HG03045 (cell line): ENCODE data around the gene RMC1.
"Not testable (repeated sequence)": the region's sequence is repeated elsewhere in the genome, so short reads cannot be mapped to it uniquely, and the experiment has no call there.

ENCODE experiments used
- ATAC-seq: cut with Tn5 transposase; IDR thresholded peaks from one replicate; pipeline ENCODE4 v1.9.1; 2021; ENCODE audit warnings: mild to moderate bottlenecking, moderate library complexity; ENCODE audit not compliant: unreplicated experiment

The RMC1 gene

GRCh38 chr18:23495723-23496440, 7.4 kb upstream of the RMC1 start:
- no peak for ATAC-seq

DNA sequence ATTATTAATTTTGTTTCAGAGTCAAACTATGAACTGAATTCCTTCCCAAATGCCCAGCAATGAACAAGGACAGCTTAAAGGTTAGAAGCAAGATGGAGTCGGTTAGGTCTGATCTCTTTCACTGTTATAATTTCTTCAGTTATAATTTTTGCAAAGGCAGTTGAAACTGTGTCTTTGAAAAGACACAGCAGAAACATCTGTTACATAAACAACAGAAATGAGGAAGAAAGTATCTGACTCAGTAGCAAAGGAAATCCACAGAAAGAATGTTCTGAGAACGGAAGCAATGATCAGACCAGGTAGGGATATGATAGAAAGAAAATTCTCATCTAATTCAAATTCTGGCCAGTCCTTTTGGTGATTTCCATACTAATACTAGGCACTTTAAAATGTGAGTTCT, 5.2 kb upstream of the RMC1 start:
- ATAC-seq = no peak

DNA sequence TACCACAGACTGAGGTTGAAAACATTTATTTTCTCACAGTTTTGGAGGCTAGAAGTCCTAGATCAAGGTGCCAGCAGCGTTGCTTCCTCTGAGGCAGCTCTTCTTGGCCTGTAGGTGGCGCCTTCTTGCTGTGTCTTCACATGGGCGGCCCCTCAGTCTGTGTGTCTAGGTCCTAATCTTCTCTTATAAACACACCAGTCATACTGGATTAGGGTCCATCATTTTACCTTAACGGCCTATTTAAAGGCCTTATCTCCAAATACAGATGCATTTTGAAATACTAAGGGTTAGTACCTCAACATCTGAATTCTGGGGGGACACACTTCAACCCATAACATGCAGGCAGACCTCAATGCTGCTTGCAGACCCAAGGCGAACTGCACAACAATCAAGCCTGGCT, 4.4 kb upstream of the RMC1 start:
- ATAC-seq = no peak

DNA sequence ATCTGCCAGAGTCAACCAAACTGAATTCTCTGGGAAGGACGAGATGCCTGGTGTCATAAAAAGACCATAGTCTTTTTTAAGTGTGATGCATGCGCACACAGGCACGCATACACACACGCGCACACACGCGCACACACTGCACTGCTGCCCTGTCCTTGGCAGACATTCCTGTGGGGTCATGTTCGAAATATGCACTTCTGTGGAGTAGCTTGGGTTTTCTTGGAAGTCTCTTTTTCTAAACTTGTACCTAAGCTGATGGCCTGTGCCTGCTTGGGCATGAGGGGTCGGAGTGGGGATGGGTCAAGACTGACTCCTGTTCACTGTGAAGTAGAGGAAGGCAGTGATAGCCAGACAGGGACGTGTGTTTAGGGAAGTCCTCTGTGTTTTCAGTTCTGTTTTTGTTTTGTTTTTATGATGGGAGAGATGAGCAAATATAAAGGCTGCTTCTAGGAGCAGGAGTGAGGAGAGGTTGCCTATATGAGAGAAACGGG, 4.0 kb upstream of the RMC1 start:
- no peak for ATAC-seq

DNA sequence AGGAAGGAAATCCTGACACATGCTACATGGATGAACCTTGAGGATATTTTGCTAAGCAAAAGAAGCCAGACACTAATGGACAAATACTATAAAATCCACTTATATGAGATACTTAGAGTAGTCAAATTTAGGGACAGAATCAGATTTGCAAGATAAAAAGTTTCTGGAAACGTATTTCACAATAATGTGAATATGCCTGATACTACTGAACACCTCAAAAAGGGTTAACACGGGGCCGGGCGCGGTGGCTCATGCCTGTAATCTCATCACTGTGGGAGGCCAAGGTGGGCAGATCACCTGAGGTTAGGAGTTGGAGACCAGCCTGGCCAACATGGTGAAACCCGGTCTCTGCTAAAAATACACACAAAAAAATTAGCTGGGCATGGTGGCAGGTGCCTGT, 1.7 kb upstream of the RMC1 start:
- ATAC-seq = no peak

DNA sequence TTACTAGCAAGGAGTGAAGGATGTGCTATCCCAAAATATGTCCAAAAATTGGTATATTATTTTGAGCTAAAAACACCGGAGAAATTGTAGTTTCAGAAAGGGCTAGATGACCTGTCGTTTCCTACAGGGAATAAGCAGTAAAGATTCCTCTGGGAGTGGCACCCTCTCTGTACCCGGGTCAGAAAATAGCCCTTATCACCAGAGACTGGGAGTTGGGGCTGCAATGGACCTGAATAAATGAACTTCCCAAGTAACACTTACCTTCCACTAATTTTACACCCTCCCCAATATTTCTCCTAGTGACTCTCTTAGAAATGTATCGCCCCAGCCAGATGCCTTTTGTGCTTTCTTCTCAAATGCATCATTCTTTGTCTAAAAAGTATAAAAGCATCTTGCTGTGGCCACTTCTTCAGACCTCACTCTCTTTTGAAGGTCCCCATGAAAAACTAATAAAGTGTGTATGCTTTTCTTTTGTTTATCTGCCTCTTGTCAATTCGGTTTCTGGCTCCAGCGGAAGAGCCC, 734 bp upstream of the RMC1 start:
- ATAC-seq = no peak

DNA sequence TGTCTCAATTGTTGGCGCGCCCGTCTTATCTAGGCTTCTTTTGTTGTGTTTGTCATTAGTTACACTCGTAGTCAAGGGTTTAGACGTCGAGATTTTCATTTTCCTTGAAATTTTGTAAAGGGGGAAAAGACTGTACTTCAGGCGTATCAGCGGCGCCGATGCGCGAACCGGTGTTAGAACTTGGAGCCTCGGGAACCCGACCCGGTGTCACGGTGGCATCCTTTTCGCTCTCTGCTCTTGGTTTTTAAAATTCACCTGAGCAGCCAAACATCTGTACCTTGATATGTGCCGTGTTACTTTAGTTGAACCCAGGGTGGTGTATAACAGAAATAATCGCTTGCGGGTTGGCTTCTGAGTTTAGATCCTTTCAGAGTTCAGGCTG, 643 bp downstream of the RMC1 start:
- ATAC-seq = no peak

DNA sequence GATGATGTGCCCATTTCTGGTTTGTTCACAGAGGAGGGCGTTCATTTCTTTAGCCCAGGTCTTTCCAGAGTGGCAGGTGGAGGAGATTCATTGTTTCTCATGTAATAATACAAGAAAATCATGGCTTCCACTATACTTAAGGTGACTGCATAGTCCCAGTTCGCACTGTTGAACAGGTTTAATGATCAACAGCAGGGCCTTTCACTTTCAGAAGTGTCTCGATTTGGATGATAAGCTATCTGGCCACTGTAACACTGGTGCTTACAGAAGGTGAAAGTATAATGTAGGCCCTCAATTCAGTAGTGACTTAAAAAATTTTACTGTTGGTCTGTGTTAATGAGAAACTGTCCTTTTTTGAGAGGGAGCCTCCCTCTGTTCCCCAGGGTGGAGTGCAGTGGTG, 1.4 kb downstream of the RMC1 start:
- ATAC-seq = peak; percentile 41

GRCh38 chr18:23506393-23506792, 3.1 kb downstream of the RMC1 start:
- ATAC-seq = no peak

DNA sequence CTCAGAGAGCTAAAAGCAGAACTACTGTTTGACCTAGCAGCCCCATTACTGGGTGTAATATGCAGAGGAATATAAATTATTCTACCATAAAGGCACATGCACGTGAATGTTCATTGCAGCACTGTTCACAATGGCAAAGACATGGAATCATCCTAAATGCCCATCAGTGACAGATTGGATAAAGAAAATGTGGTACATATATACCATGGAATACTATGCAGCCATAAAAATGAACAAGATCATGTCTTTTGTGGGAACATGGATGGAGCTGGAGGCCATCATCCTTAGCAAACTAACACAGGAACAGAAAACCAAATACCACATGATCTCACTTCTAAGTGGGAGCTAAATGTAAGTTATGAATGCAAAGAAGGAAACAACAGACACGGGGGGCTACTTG, 7.6 kb downstream of the RMC1 start:
- ATAC-seq = not testable (repeated sequence)

DNA sequence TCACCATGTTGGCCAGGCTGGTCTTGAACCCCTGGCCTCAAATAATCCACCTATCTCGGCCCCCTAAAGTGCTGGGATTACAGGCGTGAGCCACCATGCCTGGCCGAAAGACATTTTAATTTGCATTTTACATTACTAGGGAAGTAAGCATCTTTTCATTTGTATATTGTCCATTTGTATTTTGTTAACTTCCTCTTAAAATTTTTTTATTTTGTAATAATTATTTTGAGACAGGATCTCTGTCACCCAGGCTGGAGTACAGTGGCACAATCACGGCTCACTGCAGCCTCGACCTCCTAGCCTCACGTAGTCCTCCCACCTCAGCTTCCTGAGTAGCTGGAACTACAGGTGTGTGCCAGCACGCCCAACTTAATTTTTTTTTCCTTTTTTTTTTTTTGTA, 8.9 kb downstream of the RMC1 start:
- not testable (repeated sequence) for ATAC-seq

GRCh38 chr18:23512641-23513040, 9.3 kb downstream of the RMC1 start:
- ATAC-seq = no peak

DNA sequence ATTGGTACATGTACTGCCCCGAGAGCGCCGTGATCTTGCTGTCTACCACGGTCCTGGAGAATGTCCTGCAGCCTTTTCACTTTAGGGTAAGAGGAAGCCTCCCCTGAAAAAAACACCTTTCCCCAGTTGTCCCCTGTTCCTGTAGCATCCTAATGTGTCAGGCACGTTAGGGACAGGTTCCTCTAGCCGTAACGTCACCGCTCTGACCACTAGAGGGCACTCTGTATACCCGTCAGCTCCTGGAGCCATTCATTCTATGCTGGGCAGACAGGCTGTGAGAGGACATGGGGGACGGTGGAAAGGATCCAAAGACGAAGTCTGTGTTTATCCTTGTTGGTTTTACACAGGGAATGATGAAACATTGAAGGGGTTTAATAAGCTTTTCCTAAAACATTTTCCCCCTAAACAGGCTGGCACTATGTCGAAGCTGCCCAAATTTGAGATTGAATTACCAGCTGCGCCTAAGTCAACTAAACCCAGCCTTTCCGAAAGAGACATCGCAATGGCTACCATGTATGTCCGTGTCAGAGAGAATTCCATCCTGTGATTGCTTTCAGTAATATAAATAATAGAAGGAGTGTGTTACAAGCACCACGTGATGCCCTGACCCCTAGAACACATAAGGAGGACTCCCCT, 12.7 kb downstream of the RMC1 start:
- peak; percentile 68 for ATAC-seq

DNA sequence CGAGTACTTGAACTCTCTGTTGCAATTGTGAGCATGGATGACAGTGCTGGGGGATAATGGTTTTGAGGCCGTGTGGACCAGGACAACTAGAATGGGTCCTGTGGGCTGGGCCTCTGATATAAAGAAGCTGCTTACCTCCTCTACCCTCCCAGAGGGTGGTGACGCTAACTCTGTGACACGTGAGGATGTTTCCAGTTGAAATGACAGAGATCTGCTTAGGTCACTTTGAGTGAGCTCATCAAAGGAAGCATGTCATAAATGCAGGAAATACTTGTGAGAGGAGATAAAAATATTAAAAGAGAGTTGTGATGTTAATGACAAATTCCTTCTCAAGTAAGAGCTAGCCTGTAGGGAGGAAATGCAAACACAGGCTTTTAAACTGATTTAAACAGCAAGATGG, 16.4 kb downstream of the RMC1 start:
- no peak for ATAC-seq

- ATAC-seq = no peak
These were observed 18.0 kb downstream of the RMC1 start for GRCh38 chr18:23521271-23521670.

- no peak for ATAC-seq
These were observed 18.6 kb downstream of the RMC1 start for GRCh38 chr18:23521907-23522306.

DNA sequence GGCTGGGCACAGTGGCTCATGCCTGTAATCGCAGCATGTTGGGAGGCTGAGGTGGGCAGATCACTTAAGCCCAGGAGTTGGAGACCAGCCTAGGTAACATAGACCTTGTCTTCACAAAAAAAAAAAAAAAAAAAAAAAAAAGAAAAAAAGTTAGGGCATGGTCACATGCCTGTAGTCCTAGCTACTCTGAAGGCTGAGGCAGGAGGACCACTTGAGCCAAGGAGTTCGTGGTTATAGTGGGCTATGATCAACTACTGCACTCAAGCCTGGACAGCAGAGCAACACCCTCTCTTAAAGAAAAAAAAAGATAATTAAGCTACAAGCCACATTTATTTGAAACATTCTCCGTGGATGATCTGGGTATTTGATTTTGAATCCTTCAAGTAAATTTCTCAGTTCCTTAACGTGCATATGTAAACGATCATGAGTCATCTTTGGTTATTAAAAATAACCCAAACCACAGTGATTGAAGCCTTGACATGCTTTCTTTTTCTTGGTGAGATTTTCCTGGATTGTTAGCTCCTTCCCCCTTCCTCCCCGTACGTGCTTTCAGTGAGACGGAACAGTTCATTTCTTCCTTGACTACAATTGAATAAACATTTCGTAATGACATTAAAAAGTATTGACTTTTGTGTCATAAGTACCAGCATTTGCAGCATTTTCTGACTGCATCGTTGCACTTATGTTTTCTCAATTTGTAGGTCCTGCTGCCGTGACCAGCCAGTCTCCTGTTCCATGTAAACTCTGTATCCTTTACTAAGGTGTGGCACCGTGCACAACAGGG, 20.3 kb downstream of the RMC1 start:
- ATAC-seq = no peak

- ATAC-seq = no peak
These were observed 20.9 kb downstream of the RMC1 start for GRCh38 chr18:23524213-23524707.

- no peak for ATAC-seq
These were observed 23.3 kb downstream of the RMC1 start for GRCh38 chr18:23526501-23527063.

DNA sequence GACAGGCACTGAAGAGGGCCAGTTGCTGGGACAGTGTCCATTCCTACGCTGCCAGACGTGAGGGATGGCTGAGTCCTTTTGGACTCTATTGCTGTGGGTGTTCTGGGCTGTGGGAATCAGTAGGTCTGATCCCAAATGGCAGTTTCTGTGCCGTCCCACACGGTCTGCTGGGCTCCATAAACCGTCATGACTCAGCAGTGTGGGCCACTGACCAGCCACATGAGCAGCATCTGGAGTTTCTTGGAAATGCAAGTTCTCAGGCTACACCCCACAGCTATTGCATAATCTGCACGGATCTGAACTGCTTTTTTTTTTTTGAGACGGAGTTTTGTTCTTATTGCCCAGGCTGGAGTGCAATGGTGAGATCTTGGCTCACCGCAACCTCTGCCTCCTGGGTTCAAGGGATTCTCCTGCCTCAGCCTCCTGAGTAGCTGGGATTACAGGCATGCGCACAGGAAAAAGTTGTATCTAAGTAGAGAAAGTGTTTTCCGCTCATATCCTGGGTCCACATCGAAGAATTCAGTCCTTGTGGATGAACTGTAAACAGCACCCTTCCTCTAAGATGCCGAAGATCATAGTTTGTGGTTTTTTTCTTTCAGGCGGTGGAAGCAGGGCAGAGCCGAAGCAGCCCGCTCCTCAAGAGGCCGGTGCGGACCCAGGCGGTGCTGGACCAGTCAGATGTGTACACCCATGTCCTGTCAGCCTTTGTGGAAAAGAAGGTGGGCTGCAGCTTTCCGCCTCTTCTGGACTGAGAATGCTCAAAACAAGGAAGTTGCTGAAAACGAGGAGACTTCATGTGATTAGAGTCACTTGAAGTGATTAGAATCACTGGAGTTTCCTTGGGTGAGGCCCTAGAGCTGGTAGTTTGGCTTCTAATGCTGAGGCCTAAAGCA, 25.5 kb downstream of the RMC1 start:
- ATAC-seq = no peak
